GM13977 (cell line): ENCODE data around the gene DUSP1.

Experiments
- DNase-seq: peaks from one replicate; pipeline ENCODE4 v3.0.0; 2012; ENCODE audit warnings: low spot score
- in situ Hi-C: fragments of 300-500 bp; cut with MboI; formaldehyde crosslinking; loops from one replicate; pipeline ENCODE4 v1.12.0; 2022; ENCODE audit warnings: low sequenced_read_pairs, low pct_unique_long_range_greater_than_20kb, mixed read lengths, inconsistent platforms; ENCODE audit not compliant: unreplicated experiment
- TF ChIP-seq, protein P1 (sequence below): IDR thresholded peaks from 2 replicates; pipeline ENCODE4 v1.5.1; 2012; ENCODE audit warnings: mild to moderate bottlenecking, control low read depth; ENCODE audit not compliant: insufficient read depth; ENCODE audit errors: extremely low read depth, missing control alignments

DUSP1 gene

DNA sequence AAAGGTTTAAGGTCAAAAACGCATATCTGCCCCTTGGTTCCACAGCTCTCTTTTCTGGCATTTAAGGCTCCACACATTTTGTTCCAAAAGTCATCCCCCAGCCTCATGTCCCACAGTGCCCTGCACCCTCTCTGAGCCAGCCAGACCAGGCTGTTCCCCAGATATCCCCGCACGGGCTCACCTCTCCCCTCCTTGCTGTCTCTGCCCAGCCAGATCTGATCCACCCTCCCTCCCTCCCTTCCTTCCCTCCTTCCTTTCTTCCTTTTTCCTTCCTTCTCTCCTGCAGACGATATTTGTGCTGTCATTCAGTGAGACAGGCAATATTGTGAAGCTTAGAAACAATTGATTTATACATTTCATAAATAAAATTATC lies 37.0 kb downstream of the DUSP1 start:
- no peak for DNase-seq
- TF ChIP-seq, protein P1, sequence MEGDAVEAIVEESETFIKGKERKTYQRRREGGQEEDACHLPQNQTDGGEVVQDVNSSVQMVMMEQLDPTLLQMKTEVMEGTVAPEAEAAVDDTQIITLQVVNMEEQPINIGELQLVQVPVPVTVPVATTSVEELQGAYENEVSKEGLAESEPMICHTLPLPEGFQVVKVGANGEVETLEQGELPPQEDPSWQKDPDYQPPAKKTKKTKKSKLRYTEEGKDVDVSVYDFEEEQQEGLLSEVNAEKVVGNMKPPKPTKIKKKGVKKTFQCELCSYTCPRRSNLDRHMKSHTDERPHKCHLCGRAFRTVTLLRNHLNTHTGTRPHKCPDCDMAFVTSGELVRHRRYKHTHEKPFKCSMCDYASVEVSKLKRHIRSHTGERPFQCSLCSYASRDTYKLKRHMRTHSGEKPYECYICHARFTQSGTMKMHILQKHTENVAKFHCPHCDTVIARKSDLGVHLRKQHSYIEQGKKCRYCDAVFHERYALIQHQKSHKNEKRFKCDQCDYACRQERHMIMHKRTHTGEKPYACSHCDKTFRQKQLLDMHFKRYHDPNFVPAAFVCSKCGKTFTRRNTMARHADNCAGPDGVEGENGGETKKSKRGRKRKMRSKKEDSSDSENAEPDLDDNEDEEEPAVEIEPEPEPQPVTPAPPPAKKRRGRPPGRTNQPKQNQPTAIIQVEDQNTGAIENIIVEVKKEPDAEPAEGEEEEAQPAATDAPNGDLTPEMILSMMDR, result no peak
- in situ Hi-C loops, result no loop called here

GRCh38 chr5:172733131-172733973 lies 37.6 kb downstream of the DUSP1 start:
- no peak for DNase-seq
- in situ Hi-C loops, result no loop called here
- TF ChIP-seq, protein P1, result no peak

GRCh38 chr5:172732201-172732865 lies 38.7 kb downstream of the DUSP1 start:
- TF ChIP-seq, protein P1, result no peak

GRCh38 chr5:172731680-172732074 lies 39.3 kb downstream of the DUSP1 start:
- TF ChIP-seq, protein P1, result no peak
- in situ Hi-C loops, result no loop called here
- DNase-seq, result no peak

More at GRCh38 chr5:172732201-172732865, 38.7 kb downstream of the DUSP1 start:
- no peak for DNase-seq
- in situ Hi-C loops, result no loop called here

GRCh38 chr5:172730981-172731679 lies 39.9 kb downstream of the DUSP1 start:
- no peak for DNase-seq
- TF ChIP-seq, protein P1, result no peak
- in situ Hi-C loops, result no loop called here

DNA sequence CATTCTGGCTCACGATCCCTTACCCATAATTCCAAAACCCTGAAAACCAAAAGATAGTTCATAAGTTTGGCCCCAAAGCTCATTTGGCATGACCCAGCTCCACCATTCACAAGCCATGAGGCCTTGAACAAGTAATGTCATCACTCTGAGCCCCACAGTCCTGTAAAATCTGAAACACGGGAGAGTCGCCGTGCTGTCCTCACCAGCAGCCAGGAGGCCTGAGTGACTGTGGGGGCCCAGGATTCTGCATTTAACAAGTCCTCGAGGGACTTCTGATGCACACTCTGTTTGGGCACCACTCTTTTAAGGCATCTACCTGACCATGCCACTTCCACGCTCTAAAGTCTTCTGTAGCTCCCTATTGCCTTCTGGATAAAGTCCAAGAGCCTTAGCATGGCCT lies 40.8 kb downstream of the DUSP1 start:
- DNase-seq, result no peak
- TF ChIP-seq, protein P1, result no peak

More for the DNA sequence above, 40.8 kb downstream of the DUSP1 start:
- in situ Hi-C loops, result no loop called here
